HUDEP-2 (cell line): ENCODE data around the gene NFATC1.

Experiments used
- DNase-seq, 76 experiments: peaks; one replicate each; lab custom pipeline; 2025; ENCODE audit not compliant: unreplicated experiment in 76 of 76; lab: John Stamatoyannopoulos, UW

NFATC1 gene

DNA sequence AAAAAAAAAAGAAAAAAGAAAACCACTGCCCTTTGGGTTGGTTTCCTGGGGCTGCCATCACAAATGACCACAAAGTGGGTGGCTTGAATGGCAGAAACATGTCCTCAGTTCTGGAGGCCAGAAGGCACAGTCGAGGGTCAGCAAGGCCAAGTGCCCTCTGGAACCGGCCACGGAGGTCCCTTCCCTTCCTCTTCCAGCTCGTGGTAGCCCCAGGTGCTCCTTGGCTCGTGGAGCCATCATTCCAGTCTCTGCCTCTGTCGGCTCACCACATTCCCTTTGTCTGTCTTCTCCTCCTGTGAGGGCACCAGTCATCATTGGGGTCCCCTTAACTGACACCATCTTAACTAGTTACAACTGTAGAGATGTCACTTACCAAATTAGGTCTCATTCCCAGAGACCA, 8.5 kb upstream of the NFATC1 start:
- no peak for DNase-seq

DNA sequence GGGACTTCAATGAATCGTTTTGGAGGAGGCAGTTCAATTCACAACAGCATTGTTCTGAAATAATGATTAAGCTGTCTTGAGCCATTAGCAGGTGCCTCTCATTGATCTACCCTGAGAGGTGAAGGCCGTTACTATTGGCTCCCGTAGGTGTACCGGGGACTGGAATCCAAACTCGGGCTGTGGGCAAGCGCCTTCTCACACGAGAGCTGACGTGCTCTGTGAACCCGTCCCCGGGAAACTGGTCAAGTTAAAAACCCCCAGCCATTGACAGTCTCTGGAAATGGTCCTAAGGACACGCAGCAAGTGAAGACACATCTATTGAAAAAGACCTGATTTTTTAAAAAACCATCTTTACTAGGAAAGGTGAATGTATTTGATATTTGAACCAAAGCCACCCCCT, 8.1 kb upstream of the NFATC1 start:
- no peak for DNase-seq

DNA sequence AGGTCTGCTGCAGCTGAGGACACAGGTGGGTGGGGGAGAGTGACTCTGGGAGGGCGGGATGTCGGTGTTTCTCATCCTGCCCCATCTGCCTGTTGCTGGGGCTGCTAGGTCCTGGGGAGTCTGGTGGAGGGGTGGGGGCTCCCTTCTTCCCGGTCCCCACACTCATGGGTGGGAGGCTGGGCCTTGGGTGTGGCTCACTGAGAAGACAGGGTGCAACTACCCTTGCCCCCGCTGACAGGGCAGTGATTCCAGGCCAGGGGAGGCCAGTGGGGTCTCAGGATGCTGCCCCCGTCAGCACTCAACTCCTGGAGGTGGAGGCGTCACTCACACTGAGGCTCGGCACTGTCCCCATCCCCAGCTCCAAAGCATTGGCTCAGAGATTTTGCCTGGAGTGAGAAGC, 7.7 kb upstream of the NFATC1 start:
- no peak for DNase-seq

DNA sequence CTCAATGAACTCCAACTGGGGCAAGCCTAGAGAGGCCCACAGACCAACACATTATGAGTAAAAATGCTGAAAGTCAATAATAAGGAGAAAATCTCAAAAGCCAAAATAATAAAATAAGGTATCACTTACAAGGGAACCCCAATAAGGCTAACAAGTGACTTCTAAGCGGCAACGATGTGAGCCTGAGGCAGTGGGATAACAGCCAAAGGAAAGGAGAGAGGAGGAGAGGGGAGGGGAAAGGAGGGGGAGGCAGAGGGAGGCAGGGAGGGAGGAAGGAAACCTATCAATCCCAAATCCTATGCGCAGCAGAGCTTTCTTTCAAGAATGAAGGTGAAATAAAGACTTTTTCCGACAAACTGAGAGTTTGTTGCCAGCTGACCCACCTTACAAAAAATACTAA, 6.0 kb upstream of the NFATC1 start:
- no peak for DNase-seq

DNA sequence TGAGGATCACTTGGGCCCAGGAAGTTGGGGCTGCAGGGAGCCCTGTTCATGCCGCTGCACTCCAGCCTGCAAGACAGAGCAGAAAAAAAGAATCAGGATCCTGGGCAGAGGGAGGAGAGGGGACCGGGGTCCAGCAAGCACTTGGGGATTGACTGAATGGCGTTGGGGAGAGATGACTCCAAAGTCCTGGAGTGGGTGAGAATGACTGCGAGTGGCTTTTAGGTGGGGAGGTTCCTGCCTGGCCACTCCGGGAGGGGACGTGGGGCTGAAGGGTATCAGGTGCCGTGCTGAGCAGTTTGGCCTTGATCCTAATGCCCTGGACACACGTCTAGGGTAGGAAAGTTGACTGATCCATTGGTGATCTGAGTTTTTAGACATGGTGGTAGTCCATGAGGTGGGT, 3.5 kb upstream of the NFATC1 start:
- DNase-seq, result no peak

DNA sequence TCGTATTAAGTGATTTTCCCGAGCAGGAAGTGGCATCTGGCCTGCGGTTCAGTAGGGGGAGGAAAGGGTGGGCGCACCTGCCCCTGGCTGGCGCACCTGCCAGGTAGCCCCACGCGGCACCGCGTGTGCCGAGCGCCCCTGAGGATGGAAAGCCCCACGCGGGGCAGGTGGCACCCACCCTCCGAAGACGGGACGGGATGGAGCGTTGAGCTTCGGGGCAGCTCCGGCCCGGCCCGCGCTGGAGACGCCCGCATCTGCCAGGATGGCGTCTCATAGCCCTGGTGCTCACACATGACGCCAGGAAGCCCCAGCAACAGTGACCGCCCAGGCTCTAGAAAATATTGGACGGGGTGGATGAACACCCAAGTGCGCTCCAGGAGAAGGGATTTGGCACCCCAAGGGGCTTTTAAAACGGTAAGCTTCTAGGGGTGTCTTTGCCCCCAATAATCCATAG, 2.5 kb upstream of the NFATC1 start:
- DNase-seq, result no peak

DNA sequence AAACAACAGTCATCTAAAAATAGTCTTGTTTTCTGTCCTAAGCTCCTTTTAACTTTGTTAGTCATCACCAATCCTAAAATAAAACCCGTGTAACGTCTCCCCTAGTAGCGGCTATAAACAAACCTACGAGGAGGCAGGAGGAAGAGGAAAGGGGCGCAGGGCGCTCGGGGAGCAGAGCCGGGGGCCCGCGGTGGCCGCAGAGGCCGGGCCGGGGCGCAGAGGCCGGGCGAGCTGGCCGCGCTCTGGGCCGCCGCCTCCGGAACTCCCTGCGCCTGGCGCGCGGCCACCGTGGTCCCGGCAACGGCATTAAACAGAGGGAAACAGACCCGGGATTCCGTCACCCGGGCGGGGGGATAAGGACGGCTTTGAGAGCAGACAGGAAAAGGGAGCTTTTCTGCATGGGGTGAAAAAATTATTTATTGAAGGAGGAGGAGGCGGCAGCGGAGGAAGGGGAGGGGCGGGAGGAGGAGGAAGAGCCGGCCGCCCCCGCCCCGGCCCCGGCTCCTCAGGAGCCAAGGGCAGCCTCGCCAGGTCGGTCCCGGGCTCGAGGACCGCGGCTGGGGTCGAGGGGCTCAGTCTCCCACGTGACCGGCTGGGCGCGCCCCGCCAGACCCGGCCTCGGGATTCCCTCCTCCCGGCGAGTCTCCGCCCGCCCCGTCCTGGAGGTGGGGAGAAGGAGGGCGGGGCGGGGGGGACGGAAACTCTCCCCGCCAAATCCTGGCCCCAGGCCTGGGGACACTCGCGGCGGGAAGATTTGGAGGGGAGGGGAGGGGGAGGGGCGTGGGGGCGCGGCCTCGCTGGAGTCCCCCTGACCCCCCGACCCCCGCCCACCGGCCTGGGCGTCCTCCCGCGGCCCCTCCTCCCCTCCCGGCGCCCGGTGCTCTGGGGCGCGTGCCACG, 1.8 kb upstream of the NFATC1 start:
- DNase-seq, result peak in 58 of 76 experiments; percentile 5 to 76 (median 54)

DNA sequence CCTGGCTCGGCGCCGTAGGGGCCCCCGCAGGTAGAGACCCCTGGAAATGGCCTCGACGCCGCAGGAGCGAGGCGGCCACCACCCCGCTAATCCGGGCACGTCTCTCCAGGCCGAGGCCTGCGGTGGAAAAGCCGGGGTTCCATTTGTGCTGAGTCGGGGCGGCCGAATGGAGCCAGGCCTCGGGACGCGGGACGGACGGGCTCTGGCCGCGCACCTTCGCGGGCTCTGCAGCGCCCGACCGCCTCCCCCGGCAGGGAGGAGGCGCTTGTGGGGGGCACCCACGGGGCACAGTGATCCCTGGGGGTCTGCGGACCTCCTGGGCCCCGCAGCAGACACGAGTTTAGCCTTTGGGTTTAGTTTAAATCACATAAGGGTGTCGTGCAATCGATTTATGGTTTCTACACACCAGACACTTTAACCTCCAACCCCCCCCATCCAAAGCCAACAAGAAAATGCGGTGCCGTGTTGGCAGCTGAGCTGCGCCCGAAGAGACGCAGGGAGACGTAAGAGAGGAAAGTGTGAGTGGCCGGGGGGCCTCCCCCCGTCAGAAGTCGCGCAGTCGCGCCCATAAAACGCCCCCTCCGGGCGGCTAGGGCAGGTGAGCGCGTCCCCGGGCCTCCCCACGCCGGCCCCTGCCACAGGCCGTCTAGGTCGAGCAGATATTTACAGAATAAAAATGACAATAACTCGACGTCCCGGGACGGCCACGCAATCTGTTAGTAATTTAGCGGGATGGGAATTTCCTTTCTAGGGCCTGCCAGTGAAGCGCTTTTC, 1.0 kb upstream of the NFATC1 start:
- DNase-seq, result peak in 47 of 76 experiments; percentile 6 to 66 (median 41)

DNA sequence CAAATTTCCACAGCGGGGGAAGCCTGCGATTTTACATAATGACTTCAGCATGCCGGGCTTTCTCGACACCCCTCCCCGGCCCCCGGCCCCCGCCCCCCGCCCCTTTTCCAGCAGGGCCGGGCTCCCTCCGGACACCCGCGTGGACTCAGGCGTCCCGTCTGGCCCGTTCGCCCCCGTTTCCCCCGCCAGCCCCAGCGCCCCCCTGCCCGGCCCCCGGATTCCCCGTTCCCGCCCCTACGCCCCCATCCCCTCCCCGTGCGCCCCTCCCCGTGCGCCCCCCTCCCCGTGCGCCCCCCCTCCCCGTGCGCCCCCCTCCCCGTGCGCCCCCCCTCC, 456 bp upstream of the NFATC1 start:
- no peak for DNase-seq

DNA sequence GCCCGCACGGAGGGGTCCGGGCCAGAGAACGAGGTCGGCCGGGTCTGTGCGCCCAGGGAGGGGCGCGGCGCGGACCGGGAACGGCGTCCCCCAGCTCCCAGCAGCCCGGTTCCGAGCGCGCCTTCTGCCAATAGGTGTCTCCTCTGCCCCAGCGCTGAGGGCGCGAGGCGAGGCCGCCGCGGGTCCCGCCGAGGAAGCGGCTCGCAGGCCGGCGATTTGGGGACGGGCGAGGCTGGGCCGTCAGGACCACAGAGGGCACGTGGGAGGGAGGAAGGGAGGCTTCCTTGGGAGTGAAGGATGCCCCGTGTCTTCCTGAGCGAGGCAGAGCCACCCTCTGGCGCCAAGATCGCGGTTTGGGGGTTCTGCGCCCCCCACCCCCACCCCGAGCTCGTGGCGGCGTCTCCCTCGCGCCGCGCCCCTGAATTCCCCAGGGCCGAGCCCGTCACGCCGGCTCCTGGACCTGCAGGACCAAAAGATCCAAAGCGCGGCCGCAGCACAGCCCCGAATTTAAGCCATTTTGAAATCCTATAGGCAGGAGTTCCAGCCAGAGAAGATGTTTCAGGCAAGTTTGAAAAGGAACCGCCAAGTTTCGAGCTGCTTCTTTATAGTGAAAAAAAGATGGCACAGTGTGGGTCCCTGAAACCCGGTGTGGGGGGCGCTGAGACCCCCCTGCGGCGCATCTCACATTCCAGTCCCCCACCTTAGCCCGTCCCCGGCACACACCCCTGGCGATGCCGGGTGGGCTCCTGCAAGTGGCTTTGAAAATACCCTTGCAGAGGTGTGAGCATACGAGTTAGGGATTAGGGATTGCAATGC, 909 bp downstream of the NFATC1 start:
- DNase-seq, result peak in 49 of 76 experiments; percentile 4 to 68 (median 39)

DNA sequence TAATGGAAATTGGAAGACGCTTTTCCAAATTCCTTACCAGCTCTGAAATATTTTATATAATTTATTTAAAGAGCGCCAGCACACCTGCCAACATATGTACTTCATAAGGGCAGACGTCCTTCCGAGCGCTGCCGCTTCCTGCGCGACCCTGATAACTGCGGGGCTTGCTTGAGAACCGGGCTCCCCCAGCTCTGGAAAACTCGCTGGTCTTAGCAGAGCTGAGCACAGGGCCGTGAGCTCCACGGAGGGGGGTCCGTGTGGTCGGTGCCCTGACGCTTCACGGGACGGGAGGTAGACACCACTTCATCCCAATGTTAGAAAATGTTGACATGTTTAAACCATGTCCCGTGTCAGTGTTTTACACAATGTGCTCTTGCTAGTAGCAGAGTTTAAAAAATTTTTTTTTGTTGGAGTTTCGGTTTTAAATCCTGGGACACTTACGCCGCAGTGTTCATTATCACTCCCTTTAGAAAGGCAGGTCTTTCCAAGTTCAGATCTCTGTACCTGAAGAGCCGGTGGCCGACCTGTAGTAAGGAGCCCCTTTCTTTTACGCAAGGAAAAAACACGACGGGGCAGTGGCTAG, 1.6 kb downstream of the NFATC1 start:
- DNase-seq, result no peak

DNA sequence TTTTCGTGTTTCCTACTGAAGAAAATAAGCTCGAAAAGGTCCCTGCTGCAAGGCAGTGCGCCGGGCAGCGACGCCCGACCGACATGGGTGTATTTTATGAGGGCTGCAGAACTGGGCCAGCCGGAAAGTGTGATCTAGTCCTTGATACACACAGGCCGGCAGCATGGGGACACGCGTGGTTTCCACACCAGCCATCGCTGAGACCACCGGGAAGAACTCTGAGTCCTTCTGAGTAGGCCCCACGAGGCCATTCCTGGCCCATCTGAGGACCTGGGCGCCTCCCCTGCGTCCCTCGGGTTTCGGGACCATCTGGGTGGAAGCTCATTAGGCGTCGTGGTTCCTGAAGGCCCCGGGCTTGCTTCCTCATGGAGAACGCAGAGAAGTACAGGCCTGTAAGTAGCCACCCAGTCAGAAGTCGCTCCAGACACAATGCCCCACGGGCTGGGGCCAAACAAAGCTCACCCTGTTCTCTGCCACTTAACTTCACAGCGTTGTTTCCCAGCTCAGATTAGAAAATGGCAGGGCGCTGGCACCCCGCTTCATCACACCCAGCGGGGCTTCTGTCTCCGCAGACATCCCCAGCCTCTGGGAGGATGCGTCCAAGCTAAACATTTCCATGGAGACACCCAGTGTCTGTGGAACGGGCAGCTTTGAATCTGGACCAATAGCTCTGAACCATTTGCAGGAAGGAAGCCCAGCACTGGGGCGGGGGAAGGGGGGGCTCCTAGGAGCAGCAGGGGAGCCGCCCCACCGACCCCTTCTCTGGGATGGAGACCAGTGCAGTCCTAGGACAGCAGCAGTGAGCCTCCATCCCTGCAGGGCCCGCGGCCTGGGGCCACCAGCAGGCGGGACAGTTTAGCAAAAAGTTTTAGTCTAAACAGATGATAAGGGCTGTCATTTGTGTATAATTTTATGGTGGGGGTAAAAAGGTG, 2.4 kb downstream of the NFATC1 start:
- peak in 1 of 76 experiments; percentile 42 for DNase-seq

DNA sequence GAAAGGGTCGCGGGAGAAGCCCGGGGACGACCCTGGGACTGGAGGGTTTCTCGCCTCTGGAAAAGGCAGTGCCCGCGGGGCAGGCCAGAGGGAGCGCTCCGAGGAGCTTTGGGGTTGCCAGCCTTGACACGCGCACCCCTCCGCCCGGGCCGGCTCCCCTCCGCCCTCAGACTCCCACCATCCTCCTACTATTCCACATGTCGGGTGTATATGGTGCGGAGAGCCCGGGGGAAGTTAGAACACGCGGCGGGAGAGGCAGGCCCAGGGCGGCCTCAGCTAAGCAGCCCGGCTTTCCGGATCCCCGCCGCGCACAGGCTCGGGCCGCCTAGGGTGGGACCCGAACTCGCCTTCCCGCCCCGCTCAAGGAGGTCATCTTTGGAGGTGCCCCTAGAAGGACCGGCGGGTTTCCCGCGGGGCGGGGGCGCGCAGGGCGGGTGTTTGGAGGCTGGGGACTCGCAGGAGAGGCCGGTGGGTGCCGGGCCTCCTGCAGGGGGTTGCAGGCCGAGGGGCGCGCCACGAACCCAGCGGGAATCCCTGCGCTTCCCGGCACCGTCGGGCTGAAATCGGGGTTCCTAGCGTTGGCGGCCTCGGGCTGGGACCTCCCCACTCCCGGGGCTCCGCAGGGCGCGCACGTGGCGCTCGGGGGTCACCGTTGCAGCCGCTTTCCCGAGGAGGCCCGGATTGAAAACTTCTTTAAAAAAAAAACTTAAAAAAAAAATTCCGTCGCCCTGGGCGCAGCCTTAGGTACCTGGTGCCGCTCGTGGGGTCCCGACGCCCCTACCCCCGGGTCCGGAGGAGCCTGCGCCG, 3.7 kb downstream of the NFATC1 start:
- peak in 27 of 76 experiments; percentile 11 to 75 (median 37) for DNase-seq

DNA sequence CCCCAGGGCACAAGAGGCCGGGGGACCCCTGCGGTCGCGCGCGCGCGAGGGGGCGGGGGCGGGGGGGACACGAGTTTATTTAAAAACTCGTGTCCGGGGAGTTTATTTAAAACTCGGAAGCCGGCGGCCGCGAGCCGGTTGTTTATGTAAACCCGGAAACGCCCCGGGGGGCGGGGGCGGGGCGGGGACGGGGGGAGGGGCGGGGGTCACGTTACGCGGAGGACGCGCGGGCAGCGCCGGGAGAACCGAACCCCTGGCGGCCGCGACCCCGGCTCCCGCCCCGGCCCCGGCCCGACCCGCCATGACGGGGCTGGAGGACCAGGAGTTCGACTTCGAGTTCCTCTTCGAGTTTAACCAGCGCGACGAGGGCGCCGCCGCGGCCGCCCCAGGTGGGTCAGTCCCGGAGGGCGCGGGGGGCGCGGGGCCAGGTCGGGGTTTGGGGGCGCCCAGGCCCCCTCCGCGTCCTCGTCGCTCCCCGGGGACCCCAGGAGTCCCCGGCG, 4.4 kb downstream of the NFATC1 start:
- DNase-seq, result peak in 50 of 76 experiments; percentile 5 to 77 (median 44)

DNA sequence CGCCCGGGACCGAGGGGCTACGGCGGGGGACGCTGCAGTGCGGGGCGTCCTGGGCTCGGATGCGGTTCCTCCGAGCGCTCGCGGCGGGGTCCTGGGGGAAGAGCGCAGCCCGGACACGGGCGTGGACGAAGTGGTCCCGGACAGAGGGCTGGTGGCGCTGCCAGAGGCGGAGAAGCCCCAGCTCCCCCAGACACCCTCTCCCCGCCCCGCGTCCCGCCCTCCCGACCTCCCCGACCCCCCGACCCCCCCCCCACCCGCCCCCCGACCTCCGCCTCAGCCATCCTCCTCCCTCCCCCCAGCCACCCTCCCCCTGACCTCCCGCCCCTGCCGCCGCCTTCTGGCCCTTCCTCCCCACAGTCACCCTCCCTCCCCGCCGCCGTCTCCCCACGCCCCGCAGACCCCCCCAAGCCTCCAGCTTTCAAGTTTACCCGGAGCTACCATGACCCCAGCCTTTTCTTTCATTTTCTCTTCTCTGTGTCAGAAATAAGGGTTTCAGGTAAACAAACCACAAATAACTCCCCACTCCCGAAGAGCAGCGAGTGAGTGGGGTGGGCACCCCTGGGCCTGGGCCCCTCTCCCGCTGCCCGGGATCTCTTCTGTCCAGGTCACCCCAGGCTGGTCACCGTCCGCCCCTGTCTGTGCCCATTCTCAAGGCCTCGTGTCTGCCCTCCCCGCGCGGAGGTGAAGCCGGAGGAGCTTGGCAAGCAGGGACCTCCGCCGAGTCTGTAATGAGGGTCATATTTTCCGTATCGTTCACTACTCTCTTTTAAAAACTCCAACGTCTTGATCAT, 5.1 kb downstream of the NFATC1 start:
- no peak for DNase-seq

DNA sequence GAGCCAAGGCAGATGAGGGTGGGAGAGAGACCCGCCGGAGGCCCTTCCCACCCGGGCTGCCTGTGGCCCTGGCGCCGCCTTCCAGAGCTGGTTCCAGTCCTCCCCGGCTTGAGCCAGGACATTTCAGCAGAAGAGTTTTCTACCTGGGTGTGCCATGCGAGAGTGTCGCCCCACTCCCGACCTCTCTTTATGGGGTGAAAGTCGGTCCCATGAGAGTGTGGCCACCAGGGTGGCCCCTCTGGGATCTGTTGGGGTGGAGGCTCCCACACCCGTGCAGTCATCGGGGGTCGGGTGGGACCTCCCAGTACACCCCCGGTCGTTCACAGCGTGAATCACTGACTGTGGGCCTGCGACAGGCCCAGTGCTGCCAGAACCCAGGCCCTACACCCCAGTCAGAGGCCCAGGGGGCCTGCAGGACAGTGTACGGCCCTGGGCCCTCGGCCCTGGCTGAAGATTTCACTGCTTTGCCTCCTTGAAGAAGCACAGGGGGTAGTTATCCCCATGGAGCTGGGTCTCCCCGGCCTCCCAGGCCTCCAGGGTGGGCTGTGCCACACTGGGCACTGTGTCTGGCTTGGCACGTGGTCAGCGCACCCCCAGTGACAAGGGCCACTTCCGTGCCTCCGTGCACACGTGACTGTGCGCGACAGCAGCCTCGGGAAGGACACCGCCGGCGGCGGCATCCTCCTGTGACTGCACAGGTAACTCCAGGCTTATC, 5.9 kb downstream of the NFATC1 start:
- DNase-seq, result no peak

DNA sequence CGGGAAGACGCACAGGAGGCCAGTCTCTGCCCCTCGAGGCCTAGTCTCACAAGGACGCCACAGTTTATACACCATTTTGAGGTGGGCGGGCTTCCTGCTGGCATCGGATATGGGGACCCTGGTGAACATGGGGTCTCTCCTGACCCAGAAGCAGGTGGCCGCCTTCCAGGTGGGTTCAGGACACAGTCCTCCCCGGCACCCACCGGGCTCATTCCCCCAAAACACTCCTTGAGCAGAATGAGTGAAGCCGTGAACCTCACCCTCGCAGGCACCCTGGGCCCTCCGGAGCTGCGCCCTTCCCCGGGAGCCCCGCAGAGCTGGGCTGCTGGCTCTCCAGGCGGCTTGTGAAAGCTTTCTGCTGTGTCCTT, 6.5 kb downstream of the NFATC1 start:
- DNase-seq, result no peak
